ENCODE results near the gene CDH7.

CDH7 gene

GRCh38 chr18:65769652-65770051, 18.8 kb downstream of the CDH7 start:
- DNase-seq, result no peak

- no peak for DNase-seq
Observed at GRCh38 chr18:65786474-65786873, 35.7 kb downstream of the CDH7 start.

GRCh38 chr18:65788373-65788772, 37.6 kb downstream of the CDH7 start:
- DNase-seq, result no peak

DNA sequence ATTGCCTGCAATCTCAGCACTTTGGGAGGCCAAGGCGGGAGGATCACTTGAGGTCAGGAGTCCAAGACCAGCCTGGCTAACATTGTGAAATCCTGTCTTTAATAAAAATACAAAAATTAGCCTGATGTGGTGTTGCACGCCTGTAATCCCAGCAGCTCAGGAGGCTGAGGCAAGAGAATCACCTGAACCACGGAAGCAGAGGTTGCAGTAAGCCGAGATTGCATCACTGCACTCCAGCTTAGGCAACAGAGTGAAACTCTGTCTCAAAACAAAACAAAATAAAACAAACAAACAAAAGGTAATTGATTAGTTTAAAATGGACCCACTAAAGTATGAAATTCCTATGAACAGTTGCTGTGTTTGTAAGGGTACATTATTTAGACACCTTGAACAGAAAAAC, 39.8 kb downstream of the CDH7 start:
- no peak for DNase-seq

DNA sequence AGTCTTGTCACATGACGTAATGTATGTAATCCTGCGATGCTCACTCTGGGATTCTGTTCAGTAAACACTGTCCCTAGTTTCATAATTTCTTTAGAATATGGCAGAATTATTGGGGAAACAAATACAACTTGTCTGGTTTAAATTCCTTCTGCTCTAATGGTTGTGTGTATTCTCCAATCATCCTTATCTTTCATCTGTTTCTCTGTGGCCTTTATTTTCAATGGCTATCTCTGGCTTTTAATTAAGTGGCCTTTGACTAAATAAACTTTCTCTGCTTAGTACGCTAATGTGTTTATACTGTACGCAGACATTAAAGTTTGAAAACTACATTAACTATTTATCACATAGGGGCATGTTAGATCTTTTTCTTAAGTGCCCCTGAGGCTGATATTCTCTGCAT, 40.9 kb downstream of the CDH7 start:
- DNase-seq, result no peak

GRCh38 chr18:65792456-65793074, 41.8 kb downstream of the CDH7 start:
- DNase-seq, result no peak

DNA sequence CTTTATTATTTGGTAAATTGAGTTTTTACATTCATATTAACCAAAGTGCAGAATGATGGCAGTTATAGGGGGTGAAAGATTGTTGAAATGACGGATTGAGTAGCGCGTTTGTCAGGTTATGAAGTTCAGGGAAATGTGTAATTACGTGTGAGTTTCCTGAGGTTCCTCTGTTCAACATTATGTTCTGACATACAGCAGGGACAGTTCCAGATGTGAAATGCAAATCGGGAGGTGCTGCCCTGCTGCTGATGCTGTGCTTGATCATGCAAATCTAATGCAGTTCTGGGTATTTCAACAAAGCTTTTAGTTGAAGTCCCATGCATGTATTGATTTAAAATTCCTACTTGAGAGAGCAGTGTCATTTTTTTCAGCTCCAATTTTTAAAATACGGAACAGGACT, 57.9 kb downstream of the CDH7 start:
- DNase-seq, result no peak

GRCh38 chr18:65811307-65811706, 60.5 kb downstream of the CDH7 start:
- no peak for DNase-seq

DNA sequence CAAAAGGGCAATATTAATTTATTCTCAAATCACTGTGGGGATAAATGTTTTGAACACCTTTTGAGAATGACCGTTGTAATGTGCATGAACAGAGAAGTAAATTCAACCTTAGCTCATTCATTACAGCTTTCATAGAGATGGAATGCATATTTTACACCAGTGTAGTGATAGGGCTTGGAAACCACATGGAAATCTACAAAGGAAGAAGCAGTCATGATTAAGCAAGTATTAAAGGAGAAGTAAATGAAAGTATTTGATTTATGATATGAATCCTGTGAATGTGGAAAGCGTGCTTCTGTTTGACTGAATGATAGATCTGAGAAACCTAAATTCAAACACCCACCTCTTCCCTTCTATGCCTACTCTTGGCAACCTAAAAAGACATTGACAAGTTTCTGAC, 64.7 kb downstream of the CDH7 start:
- DNase-seq, result no peak

GRCh38 chr18:65817178-65817577, 66.4 kb downstream of the CDH7 start:
- no peak for DNase-seq

DNA sequence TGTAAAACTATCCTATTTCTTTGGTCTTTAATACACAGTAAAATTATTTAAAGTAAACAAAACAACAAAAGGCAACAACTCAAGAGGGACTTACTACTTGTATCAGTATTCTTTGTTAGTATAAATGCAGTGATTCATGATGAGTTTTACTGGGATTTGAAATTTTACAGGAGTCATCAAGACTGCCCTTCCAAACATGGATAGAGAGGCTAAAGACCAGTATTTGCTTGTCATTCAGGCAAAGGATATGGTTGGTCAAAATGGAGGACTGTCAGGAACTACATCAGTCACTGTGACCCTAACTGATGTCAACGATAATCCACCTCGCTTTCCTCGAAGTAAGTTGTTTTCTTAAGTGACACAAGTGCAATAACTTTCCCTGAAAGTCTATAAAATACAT, 71.1 kb downstream of the CDH7 start:
- no peak for DNase-seq

DNA sequence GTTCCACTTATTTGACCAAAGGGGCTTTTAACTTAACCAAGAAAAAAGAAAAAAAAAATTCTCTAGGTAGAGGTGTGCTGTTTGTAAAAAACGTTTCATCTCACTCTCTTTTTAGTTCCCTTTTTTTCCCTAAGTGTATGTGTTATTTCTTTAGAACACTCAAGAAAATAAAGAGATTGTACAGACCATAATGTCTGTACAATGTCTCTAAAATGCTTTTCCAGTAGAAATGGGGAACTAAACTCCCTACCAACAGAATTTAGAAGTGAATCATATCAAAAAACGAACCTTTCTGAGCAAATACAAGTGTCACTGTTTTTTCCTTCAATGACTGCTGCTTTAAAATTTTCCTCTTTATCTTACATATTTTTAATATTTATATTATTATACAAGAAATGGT, 72.0 kb downstream of the CDH7 start:
- no peak for DNase-seq

DNA sequence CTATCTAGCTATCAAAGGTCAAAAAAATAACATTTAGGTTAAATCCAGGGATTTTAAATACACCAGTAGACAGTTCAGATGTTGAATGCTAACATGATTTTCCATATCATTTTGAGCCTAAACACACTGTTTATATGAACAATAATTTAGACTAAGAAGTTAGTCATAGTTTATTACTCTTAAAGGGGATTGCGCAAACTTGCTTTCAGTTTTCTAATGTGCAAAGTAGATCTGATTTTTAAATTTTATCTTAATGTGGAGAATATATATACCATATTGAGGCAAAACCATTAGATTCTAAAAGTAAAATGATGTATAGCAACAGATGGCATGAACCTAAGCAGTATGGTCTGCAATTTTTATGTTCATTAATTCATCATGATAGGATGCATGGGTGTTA, 76.6 kb downstream of the CDH7 start:
- no peak for DNase-seq

DNA sequence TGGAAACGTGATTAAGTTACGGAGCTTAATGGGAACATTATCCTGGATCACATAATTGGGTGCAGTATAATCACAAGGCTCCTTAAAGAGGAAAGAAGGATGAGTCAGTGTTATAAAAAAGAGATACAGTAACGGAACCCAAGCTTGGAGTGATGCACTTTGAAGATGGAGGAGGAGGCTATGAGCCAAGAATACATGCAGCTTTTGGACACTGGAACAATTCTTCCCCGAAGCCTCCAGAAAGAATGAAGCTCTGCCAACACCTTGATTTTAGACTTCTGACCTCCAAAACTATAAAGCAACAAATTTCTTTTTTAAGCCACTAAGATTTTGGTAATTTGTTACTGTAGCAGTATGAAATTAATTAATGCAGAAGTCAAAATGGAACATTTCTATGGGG, 85.1 kb downstream of the CDH7 start:
- DNase-seq, result no peak

GRCh38 chr18:65846107-65846506, 95.3 kb downstream of the CDH7 start:
- DNase-seq, result no peak

DNA sequence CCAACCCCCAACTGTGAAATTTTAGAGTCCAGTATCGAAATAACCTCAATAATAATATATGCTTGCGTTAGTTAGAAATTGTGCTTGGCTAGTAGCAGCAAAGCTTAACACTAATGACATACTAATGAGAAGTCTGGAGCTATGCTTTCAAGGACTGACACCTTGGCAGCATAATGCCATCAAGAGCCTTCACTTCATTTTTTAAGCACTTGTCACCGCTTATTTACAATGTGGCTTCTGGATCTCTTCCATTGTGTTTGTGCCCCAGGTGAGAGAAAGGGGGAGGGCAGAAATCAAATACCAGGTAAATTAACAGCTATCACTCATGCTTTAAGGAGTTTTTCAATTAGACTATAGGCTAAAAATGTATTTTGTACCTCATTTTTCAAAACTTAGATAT, 101.5 kb downstream of the CDH7 start:
- DNase-seq, result no peak

DNA sequence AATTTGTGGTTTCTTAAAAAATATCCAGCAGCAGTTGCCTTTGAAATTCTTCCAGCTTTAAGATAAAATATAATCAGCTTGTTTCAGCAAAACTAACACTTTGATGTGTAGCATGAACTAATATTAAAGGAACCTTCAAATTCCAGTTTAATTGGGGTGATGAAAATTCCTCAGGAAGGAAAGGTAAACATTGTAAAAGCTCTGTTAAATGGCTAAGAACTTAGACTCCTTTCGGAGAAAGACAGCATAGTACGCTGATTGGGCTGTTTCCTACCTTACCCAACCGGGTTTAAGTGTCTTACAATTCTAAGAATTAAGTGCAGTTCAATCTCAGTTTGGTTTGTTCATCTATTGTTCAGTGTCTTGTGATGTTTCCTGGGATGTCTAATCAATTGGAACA, 108.3 kb downstream of the CDH7 start:
- DNase-seq, result no peak

DNA sequence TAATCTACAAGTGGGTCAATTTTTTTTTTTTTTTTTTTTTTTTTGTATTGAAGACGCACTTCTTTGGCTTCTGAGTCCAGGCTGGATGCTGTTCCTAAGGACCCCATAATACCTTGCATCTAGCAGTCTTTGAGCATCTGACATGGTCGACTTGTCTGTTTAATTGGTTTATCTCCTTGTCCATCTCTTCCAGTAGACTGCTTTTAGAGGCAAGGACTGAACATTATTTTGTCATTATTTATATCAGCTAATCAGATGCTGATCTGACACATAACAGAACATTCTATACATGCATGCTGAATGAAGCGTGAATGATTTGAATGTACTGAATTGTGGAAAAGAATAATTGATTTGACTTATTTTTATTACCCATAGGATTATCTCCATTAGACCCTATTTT, 118.7 kb downstream of the CDH7 start:
- no peak for DNase-seq

- no peak for DNase-seq
Observed at GRCh38 chr18:65876310-65876709, 125.5 kb downstream of the CDH7 start.

GRCh38 chr18:65897292-65897691, 146.5 kb downstream of the CDH7 start:
- no peak for DNase-seq

- no peak for DNase-seq
Observed at GRCh38 chr18:65901522-65901921, 150.7 kb downstream of the CDH7 start.

DNA sequence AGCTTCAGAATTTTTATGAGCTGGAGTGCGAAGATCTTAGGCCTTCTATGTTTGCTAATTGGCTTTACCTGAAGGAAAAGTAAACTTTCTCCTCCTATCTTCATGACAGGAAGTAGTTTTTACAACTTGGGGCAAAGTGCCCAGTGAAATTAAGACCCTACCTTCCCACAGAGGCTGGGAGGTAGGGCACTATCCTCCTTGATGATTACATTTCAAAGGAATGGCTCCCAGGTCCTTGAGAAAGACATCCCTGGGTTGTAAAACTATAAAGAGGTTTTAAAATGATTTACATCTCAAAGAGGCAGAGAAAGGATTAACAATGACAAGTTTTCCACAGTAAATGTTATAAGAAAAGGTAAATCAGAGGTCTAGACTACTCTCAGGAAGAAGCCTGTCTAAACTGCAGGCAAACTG, 155.8 kb downstream of the CDH7 start:
- no peak for DNase-seq

DNA sequence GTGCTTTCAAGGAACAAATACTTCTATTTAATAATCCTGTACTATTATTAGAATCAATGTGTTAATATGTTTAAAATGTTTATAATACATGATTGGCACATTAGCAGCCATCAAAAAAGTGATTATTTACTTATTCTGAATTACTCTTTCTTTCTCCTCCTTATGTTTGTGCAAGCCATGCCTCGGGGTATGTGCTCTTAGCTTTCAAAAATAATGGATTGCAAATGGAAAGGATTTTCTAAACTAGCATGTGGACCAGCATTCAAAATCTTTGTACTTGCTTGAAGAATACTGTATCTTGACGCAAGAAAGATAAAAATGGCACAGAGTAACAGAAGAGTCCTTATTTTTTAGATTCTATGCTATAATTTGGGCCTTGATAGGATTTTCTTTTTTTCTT, 156.5 kb downstream of the CDH7 start:
- DNase-seq, result no peak

GRCh38 chr18:65919018-65919417, 168.2 kb downstream of the CDH7 start:
- DNase-seq, result no peak

DNA sequence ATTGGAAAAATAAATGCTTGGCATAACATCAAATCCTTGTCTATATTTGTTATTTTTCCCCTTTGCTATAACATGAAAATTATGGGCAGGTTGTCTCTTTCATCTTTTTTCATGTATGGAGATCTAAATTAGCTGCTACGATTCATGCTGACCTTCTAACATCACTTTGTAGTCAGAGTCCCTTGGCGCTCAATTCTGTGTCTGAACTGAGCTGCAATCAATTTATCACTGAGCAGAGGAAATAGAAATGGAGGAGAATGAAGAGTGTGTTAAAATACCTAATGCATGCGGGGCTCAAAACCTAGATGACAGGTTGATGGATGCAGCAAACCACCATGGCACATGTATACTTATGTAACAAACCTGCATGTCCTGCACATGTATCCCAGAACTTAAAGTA, 168.9 kb downstream of the CDH7 start:
- DNase-seq, result no peak

DNA sequence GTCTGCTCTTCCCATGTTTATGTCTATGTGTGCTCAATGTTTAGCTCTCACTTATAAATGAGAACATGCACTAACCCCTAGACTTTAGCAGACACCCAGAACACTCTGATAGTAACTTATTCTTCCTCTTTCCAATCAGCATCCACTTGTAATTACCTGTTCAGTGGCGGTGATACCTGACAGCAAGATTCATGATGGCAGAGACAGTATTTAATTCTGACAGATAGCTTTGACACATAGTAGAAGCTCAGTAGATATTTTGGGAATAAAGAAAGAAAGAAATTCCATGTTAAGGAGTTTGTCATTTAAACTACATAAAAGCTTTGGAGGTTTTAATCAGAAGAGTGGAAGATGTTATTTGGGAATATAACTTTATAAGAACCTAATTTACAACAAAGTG, 171.3 kb downstream of the CDH7 start:
- DNase-seq, result no peak
